GM21447 (cell line): ENCODE data around the gene NRG3.

Experiments
- ATAC-seq: cut with Tn5 transposase; IDR thresholded peaks from one replicate; pipeline ENCODE4 v1.9.1; 2021; ENCODE audit not compliant: unreplicated experiment

NRG3 gene

GRCh38 chr10:81882011-81882410 is 7.0 kb downstream of the NRG3 start:
- ATAC-seq: no peak

DNA sequence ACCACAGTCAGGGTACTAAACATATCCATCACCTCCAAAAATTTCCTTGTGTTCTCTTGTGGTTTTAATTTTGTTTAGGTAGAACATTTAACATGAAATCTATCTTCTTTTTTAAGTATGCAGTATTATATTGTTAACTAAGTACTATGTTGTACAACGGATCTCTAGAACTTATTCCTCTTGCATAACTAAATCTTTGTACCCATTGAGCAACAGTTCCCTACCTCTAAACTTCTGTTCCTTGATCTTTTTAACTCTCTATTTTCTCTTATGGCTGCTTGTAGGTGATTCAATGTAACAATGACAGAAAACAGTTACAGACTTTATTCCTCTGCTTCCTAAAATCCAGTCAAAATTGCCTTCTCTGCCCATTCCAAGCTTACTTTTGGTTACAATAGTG is 9.9 kb downstream of the NRG3 start:
- no peak for ATAC-seq

- ATAC-seq: no peak
Measured at GRCh38 chr10:81885491-81885890, 10.5 kb downstream of the NRG3 start.

GRCh38 chr10:81886939-81887338 is 11.9 kb downstream of the NRG3 start:
- no peak for ATAC-seq

GRCh38 chr10:81889181-81889769 is 14.3 kb downstream of the NRG3 start:
- no peak for ATAC-seq

- ATAC-seq: no peak
Measured at GRCh38 chr10:81894616-81895015, 19.6 kb downstream of the NRG3 start.

GRCh38 chr10:81898518-81898917 is 23.5 kb downstream of the NRG3 start:
- ATAC-seq: no peak

DNA sequence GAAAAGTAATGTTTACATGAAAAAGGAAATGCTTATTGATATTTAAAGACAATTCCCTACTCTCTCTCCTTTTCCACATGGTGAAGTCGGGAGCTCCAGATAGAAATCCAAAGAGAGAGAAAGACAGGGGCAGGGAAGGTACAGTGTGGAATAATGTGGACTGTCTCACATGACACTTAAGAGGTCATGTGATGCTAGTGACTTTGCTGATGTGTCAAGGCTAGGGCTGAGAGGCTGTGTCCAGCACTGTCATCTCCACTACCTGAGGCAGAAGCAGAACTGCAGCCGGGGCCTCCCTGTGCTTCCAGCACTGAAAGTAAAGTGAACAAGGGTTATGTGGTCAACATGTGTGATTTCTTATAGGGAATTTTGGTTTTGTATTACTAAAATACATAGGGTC is 26.0 kb downstream of the NRG3 start:
- no peak for ATAC-seq

DNA sequence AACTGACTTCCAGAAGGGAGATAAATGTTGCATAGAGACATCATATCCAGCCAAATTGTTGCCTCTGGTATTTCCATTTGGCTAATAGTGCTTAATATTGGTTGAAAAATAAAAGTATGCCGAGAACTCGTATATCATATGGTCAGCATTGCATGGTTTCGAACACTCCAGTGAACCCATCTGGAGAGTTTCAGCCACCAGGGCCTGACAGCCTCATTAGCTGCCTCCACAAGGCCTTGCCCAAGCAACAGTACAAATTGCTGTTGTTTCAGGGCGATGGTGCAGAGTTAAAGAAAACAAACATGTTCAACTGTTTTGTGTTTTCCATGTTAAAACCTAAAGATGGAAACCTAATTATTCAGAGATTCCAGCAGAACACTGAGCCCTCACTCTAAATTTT is 28.5 kb downstream of the NRG3 start:
- ATAC-seq: no peak

GRCh38 chr10:81905161-81905560 is 30.2 kb downstream of the NRG3 start:
- ATAC-seq: no peak

- no peak for ATAC-seq
Measured at GRCh38 chr10:81909453-81909852, 34.5 kb downstream of the NRG3 start.

- ATAC-seq: no peak
Measured at GRCh38 chr10:81911328-81911727, 36.3 kb downstream of the NRG3 start.

DNA sequence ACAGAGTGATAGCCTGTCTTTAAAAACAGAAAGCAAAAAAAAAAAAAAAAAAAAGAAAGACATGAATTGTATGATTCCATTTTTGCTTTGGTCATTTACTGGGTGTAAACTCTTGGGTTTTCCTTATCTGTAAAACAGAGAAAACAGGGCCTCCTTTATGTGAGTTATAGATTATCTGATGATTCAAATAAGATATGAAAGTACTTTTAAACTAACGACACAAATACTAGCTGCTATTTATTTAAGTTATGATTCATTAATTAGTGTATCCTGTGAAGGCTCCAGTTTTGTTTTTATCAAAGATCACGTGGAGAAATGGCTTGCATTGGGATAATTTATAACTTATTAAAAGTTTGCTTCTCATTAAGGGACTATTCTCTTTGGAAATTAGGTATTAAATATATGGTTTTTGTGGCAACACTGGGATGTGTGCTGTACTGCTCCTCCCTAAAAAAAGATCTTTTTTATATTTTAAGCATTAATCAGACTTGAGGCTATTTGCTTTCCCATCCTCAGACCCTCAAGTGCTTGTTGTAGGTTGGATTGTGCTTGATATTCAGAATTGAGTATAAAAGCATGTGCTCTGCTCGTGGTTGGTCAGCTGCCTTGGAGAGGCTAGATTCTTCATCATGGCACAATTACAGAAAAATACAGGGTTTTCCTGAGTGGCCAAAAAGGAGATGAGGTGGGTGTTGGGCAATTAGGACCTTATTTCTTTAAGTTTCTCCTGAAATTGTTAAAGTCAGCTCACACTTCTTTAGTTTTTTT is 39.9 kb downstream of the NRG3 start:
- no peak for ATAC-seq

DNA sequence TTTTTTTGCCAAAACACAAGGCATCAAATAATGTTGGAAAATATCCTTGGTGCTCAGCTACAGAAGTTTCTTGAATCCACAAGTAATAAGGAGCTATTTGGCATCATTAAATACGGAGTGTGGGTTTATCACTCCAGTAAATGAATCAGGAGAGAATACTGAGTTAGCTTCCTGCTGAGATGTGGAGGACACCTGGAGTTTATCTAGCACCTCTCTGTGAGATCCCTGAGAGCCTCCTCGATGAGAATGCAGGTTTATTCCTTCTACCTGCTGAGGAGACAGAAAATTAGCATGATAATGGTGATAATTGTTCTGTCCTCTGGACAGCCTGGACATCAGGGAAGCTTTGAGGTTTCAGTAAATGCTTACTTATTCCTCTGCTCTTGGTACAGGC is 40.5 kb downstream of the NRG3 start:
- no peak for ATAC-seq

GRCh38 chr10:81917666-81918065 is 42.7 kb downstream of the NRG3 start:
- no peak for ATAC-seq

GRCh38 chr10:81918766-81919165 is 43.8 kb downstream of the NRG3 start:
- no peak for ATAC-seq

DNA sequence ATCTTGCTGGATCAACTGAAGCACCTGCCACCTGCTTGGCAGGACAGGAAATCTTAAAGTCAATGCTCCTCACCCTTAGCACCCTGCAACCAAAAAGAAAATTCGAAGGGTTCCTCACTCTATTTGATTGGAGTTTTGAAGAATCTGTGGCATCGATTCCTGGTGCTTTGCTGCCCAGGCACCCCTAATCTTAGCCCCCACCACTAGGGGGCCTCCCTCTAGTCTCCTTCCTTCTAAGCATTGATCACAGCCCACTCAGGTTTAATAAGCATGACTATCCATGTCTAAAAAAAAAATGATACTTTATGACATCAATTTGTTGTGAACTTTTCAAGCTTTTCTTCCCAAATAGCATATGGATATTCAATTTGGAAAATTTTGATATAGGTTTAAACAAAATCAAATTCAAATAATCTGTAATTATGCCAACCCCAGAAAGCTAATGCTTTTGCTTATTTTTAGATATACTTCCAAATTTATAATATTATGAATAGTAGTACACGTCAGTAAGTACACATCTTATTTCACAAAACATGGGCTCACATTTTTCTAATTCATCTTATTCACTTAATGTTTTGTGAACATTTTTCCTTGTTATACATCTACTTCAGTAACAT is 45.3 kb downstream of the NRG3 start:
- no peak for ATAC-seq

- ATAC-seq: no peak
Measured at GRCh38 chr10:81928119-81928518, 53.1 kb downstream of the NRG3 start.

GRCh38 chr10:81943583-81943982 is 68.6 kb downstream of the NRG3 start:
- ATAC-seq: no peak

GRCh38 chr10:81944609-81945008 is 69.6 kb downstream of the NRG3 start:
- no peak for ATAC-seq

GRCh38 chr10:81949283-81949682 is 74.3 kb downstream of the NRG3 start:
- no peak for ATAC-seq

DNA sequence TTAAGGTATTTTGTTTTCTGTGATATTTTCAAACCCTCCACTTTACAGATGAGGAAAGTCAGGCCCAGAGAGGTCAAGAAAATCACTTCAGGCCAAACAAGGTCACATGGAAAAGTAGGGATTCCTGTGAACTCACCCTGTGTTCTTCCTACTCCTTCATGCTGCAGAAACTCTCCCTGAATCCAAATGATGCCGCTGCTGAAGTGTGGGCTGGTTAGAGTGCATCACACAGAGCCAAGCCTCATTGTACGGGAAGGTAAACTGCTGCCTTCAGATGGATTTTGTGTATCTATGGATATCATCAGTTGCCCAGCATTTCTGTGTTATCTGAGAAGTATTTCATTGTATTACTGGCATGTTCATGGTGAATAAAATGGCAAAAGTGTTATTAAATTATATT is 75.4 kb downstream of the NRG3 start:
- ATAC-seq: no peak
